GM19351 (cell line): ENCODE measurements around the gene JMJD6.
"Not testable (repeated sequence)": the region's sequence is repeated elsewhere in the genome, so short reads cannot be mapped to it uniquely, and the experiment has no call there.

ENCODE experiments used
- ATAC-seq: cut with Tn5 transposase; IDR thresholded peaks from one replicate; pipeline ENCODE4 v1.9.1; 2021; ENCODE audit warnings: mild to moderate bottlenecking, moderate library complexity; ENCODE audit not compliant: unreplicated experiment

JMJD6 gene

DNA sequence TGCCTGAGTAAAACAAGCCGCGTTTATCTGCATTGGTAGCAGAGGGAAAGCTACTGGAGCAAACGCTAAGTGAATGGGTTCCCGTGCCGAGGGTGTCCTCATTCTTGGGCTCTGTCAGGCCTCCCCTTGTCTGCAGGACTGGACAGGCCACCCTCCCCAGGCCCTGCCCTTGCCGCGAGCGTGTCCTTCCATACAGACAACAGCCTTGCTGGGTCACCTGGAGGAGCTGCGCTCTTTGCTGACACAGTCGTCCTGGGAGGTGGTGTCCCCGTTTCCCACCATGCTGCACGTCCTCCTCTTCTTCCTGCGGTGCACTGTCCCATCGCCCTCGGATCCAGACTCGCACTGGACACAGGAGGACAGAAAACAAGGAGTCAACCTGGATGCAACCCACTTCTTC lies 7.9 kb downstream of the JMJD6 start:
- no peak for ATAC-seq

DNA sequence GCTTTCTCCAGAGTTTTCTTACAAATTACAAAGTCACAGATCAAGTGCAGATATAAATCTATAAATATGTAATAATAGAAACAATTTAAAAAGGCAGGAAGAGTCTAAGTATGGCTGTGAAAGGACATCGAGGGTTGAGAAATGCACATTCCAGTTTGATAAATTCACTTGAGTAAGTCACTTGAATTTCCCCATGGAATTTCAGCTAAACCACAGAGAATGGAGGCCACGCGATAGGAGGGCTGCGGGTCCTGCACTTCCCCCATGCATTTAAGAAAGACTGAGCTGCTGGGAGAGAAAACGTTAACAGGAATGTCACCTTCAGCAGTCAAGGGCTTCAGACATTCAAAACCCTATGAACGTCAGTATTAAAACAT lies 9.6 kb downstream of the JMJD6 start:
- ATAC-seq: no peak

DNA sequence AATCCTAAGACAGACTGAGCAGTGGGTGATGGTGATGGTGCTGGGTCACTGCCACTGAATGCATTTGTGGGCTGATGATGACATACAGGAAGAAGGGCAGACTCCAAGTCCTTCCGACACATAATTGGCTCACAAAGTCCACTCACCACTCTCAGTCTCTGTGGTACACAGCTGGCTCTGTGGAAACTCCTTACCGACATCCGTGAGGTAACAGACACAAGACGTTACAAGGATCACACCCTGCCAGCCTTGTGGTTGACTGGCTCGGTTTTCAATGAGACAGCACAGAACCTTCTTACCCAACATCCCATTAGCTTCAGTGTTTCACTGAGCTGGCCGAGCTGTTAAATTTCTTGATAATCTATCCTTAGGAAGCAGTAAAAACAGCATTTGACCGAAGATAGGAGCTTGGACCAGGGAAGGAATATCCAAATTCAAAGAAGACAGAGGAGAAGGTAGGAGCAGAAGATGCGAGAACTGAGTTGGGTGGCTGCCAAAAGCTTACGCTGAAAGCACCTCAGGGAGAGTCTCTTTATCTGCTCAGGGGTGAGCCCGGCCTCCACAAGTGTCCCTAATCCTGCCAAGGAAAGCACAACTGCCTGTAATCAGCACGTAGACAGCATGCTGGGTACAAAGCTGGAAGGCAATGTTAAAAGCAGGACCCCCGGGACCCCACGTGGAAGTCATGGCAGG lies 10.1 kb downstream of the JMJD6 start:
- ATAC-seq: no peak

DNA sequence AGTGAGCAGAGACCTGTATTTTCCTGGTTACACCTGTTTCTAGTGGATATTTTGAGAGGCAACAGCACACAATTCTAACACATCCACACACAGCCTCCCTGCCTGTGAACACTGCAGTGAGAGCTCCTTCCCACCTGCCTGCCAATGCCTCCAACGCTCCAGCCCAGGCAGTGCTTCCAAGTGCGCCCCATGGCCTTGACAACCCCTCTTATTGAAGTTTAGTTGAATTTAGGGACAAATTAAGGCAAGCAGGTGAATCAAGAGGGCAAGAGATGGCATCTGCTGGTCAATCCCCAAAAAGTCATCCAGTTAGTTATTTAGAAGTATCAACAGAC lies 10.9 kb downstream of the JMJD6 start:
- ATAC-seq: no peak

DNA sequence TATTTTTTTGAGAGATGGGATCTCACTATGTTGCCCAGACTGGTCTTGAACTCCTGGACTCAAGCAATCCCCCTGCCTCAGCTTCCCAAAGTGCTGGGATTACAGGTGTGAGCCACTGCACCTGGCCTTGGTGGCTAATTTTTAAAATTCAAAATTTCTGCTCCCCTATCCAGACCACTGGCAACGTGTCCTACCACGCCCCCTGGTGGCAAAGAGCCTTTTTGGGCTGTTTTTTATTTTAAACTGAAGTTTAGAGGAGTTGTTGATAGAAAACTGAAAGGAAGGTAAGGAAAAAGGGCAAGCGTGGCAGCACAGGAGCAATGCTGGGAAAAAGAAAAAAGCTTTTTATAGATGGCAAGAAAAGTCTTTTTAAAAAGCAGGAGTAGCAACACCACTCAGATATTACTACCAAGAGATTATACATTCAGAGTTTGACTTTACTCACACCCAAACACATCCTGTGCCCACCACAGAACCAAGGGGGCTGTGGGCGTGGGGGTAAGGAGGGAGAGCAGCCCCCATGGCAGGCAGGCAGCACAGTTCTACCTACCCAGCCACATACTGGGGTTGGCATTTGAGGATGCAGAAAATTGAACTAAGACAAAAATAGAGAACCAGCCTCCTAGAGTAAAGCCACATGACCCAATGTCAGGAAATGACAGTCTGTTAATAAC lies 11.4 kb downstream of the JMJD6 start:
- ATAC-seq: no peak

DNA sequence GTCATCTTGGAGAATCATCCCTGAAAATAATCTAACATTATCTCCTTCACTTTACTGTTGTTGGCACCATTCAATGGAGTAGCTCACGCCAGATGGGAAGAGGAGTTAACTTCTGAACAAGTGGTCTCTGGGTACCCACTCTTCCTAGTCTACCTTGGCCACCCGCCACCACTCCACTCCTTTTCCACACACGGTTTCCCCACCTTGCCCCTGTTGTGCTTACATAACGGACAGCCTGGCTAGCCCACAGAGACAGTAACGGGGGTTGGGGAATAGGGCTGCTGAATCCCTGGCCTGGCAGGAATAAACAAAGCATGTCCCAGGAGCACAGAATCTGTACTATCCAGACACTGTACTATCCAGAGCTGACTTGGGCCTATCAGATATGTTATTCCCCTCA lies 12.1 kb downstream of the JMJD6 start:
- no peak for ATAC-seq

DNA sequence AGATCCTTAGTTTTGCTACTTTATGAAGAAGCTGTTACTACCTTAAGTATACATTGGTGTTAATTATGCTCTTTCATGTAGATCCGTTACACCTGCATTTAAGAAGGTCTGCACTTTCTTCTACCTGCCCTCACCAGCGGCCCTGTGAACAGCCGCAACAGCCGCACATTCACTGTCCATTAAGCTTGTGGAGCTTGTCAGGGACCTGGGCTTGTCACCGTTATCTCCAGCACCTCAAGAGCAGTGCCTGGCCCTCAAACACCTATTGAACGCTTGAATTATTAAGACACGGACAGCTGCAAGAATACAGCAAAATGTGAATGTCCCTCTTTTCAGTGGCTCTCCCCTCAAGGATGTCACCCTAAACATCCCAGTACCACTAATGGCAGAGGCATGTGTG lies 12.6 kb downstream of the JMJD6 start:
- ATAC-seq: no peak

DNA sequence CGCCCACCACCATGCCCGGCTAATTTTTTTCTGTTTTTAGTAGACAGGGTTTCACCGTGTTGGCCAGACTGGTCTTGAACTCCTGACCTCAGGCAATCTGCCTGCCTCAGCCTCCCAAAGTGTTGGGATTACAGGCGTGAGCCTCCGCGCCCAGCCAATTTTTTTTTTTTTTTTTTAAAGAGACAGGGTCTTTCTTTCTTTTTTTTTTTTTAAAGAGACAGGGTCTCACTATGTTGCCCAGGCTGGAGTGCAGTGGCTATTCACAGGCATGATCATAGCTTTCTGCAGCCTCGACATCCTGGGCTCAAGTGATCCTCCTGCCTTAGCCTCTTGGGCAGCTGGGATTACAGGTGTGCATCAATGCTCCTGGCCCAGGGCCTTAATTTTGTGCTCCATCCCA lies 14.1 kb downstream of the JMJD6 start:
- ATAC-seq: not testable (repeated sequence)

DNA sequence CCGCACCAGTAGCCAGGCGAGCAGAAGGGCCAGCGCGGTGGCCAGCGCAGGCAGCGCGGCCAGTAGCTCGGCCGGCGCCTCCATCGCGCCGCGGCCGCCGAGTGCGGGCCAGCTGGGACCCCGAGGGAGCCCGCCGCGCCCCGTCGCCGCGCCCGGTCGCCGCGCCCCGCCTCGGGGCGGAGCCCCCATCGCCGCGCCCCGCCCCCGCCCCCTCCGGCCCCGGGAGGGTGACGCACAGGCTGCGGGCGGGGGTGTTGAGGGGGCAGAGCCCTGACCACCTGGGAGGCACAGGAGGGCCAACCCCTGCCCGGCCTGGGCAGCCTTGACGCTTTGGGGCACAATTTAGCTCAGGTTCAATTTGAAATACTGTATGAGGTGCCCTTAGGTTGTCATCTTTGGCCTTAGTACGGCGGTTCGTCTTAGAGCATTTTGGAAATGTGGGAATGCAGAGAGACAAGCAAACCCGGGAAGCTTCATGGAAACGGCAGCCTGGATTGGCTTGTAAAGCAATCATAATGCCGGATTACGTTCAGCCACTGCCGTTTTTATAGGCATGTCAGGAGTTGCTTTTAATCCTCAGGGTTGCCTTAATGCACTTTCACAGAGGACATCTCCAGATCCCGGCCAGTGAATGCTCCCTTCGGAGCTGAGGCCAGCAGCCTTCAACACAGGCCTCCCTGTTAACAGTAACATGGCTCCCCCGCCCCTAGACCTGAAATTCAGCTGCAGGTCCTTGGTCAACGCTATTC lies 15.4 kb downstream of the JMJD6 start, which contains the start of gene MXRA7:
Gene MXRA7 (minus strand): TSS at position 103 of the 749 bp plus-strand sequence. CDS start 19 bp downstream, at position 84.
- ATAC-seq: no peak

DNA sequence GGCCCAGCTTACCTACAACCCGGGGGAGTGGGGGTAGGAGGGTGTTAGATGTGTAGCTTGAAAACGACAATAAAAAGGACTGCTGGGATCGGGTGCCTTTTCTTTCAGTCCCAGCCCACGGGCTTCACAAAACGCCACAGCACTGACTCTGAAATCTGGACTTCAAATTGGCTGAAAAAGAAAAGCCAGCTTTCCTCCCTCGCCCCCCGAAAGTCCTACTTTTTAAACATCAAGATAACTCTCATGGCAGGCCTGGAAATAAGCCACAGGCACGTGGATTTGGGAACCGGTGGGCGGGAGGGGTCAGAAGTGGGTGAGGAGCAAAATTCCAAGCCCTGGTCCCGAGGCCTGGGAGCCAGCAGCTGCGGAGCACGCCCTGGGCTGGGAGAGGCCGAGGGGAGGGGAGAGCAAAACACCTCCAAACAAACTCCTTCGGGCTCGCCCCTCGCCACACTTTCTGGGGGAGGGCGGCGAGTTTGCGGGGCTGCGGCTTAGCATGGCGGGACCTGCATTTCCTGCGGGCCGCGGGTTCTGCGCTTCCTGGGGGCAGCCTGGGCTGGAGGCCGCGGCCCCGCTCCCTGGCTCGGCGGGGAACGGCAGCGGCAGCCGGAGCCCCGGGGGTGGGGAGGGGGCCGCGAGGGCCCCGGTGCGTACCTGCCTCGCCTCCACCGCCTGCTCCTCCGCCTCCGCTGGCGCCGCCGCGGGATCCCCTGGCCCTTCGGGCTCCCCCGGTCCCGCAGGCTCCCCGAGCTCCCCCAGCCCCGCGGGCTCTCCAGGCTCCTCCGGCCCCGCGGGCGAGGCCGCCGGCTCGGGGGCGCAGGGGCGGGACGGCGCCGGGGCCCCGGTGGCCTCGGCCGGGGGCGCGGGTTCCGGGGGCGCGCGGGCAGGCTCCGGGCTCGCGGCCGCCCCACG lies 16.2 kb downstream of the JMJD6 start:
- not testable (repeated sequence) for ATAC-seq

DNA sequence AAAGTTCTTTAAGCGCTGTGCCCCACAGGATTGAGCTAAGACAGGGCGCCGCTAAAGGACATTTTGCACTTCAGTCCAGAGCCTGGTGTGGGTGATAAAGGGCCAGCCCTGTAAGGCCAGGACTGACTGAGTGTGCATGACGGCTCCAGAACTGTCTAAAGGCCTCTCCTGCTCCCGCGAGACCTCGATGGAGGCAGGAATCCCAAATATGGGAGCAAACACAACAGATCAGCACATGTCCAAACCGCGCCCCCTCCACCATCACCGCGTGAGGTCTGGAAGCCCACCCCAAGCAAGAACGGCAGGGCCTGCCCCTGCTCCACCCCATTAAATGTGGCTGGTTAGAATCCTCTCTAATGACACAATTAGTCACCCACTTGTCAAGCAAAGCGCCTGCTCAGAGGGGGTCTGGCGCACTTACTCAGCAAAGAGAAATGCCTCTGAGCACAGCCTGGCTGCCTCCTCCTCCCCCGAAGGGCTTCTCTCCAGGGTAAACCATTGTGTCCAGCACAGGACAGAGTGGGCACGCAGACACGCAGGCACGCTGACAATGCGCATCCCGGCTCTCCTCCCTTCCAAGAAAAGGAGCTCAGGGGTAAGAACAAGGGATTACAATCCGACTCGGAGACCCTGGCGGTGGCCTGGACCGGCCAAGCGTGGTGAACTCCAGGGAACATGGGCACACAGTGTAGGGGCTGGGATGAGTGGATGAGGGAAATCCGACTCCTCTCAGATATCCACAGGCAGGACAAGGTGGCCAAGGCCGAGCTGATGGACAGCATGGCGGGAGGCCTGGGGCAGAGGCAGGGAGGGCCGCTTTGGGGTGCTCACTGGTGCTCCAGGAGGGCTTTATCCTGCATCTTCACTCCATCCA lies 17.1 kb downstream of the JMJD6 start:
- ATAC-seq: no peak

DNA sequence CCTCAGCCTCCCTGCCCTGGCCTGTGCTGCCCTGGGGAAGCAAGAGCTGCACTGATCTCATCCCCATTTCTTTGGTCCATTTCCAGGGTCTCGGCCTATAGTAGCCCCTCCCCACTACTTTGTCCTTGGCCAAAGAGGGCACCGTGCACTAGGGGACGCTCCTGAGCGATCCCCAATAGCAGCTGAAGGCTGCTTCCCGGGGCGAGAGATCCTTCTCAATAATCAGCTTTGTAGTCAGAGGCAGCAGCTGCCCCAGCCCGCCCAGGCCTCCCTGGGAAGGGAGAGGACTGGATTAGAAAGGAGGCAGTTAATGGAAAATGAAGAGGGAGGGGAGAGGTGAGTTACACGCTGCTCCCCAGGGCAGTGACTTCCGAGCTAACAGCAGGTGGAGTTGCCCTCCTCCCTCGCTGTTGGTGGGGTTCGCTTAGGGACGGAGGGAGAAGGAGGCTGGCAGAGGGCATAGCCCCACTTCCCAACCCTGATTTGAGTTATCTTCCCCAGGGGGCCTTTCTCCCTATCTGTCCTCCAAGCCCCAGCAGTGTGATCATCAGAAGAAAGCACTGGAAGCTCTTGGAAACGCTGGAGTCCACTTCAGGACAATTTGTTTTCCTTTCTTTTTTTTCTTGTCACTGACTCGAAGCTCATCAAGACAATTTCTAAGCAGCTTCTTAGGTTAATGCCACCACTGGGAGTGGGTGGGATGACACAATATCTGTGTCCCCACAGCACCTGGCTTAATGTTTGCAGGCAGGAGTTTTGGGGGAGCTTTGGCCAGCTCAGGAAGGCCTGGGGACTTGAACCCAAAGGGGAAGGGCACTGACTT lies 18.2 kb downstream of the JMJD6 start:
- ATAC-seq: no peak

DNA sequence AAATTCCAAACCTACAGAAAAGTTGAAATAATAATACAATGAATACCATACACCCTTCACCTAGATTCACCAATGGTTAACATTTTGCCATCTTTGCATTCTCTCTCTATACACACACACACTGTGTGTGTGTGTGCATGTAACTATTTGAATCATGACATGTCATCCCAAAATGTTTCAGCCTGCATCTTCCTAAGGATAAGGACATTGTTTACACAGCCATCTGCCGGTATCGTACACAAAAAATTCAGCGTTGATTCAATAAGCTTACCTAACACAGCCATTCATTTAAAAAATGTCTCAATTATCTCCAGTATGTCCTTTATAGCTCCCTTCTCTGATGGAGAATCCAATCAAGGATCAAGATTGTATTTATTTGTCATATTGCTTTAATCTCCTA lies 19.6 kb downstream of the JMJD6 start:
- ATAC-seq: no peak

DNA sequence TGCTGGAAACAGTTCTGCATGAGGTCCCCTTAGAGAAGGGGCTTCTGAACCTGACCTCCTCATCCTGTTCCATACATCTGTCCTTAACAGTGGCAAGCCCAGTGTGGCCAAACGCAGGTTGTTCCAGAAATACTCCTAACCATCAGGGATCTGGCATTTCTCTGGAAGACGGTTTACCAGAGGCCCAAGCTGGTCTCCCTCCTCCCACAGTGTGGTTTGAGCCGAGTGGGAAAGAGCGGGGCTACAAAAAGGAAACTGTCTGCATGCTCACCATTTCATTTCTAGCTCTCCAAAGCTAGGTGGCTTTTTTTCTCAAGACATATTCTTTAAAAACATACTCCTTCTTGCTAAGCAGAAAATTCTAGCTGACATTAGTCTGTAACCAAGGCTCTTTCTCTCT lies 21.6 kb downstream of the JMJD6 start:
- no peak for ATAC-seq

DNA sequence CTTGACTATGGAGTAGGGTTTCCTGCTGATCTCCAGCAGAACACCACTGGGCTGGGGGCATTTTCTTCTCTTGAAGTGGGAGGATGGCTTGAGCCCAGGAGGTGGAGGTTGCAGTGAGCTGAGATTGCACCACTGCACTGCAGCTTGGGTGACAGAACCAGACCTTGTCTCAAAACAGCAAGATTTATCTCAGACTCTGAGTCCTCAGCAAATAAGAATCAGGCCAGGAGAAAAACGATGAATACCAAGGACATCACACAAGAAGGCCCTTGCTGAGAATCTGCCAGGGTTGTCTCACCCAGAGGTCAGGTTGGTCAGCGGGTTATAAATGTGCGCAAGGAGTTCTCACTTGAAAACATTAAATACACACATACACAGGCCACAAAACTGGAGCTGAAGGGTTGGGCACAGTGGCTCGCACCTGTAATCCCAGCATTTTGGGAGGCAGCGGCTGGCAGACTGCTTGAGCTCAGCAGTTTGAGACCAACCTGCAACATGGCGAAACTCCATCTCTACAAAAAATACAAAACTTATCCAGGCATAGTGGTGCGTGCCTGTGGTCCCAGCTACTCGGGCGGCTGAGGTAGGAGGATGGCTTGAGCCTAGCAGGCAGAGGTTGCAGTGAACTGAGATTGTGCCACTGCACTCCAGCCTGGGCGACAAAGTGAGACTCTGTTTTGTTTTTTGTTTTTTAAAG lies 23.3 kb downstream of the JMJD6 start:
- no peak for ATAC-seq

DNA sequence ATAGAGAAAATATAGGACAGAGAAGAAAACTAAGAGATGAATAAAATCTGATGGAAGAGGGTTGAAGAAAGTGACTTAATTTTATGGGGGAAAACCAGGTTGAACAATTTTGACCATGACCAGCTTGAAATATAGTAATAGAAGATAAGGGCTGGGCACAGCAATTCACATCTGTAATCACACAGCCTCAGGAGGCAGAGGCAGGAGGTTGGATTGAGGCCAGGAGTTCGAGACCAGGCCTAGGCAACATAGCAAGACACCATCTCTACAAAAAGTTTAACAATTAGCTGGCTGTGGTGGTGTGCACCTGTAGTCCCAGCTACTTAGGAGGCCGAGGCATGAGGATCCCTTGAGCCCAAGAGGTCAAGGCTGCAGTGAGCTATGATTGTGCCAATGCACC lies 24.3 kb downstream of the JMJD6 start:
- ATAC-seq: no peak

DNA sequence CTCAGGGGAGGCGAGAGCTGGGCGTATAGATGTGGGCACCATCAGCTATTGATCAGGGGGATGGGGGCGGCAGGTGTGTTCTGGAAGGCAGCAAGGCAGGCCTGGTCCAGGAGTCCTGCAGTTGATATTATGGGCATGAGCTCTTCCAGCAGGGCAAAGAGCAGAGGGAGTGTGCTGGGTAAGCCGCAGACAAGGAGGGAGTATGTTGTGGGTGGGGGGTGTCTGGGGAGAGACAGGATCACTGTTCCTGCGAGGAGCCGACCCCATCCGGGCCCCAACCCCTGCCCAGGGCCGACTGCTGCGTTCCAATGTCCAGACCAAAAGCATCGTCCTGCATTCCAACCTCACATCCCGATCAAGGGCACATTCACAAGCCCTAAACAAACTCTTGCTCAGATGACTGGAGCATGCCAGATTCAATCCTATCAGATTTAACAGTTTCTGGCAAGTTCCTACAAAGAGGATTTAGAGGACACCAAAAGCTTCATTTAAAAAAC lies 24.9 kb downstream of the JMJD6 start:
- ATAC-seq: no peak
